Measurements from ENCODE around the gene SLC28A2.

DNA sequence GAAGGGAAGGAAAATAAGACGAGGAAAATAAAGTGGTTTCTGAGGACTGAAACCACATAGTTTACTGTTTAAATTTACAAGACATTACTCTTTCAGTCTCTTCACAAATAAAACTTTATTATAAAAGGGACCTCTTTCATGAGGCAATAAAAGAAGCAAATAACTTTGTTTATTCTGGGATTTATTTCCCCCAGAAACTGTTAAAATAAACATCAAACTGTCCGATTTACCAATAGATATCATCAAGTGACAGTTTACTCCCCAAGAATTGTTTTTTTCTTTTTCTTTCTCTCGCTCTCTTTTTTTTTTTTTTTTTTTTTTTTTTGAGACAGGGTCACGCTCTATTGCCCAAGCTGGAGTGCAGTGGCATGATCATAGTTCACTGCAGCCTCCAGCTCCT lies 54.1 kb downstream of the SLC28A2 start:
- TF ChIP-seq, protein P1, sequence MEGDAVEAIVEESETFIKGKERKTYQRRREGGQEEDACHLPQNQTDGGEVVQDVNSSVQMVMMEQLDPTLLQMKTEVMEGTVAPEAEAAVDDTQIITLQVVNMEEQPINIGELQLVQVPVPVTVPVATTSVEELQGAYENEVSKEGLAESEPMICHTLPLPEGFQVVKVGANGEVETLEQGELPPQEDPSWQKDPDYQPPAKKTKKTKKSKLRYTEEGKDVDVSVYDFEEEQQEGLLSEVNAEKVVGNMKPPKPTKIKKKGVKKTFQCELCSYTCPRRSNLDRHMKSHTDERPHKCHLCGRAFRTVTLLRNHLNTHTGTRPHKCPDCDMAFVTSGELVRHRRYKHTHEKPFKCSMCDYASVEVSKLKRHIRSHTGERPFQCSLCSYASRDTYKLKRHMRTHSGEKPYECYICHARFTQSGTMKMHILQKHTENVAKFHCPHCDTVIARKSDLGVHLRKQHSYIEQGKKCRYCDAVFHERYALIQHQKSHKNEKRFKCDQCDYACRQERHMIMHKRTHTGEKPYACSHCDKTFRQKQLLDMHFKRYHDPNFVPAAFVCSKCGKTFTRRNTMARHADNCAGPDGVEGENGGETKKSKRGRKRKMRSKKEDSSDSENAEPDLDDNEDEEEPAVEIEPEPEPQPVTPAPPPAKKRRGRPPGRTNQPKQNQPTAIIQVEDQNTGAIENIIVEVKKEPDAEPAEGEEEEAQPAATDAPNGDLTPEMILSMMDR (IDR thresholded peaks at IDR 0.05), result no peak
- no peak for TF ChIP-seq MXI1 (IDR thresholded peaks at IDR 0.05; ENCODE audit: low read depth, low read length)
- TF ChIP-seq EP300 (IDR thresholded peaks at IDR 0.05; ENCODE audit: borderline replicate concordance in 1 of 2, low read depth in 1 of 2, low read length in 1 of 2), result no peak
- TF ChIP-seq SIN3A (IDR thresholded peaks at IDR 0.05; ENCODE audit: borderline replicate concordance, low read depth, low read length), result no peak
- TF ChIP-seq, protein P2, sequence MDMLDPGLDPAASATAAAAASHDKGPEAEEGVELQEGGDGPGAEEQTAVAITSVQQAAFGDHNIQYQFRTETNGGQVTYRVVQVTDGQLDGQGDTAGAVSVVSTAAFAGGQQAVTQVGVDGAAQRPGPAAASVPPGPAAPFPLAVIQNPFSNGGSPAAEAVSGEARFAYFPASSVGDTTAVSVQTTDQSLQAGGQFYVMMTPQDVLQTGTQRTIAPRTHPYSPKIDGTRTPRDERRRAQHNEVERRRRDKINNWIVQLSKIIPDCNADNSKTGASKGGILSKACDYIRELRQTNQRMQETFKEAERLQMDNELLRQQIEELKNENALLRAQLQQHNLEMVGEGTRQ (IDR thresholded peaks at IDR 0.05; ENCODE audit: borderline replicate concordance, low read depth, low read length), result no peak
- no peak for TF ChIP-seq POLR2AphosphoS5 (IDR thresholded peaks at IDR 0.05; ENCODE audit: low read depth, low read length)
- no peak for TF ChIP-seq TCF12 (IDR thresholded peaks at IDR 0.05)
- TF ChIP-seq CHD2 (IDR thresholded peaks at IDR 0.05; ENCODE audit: low read length, partially characterized antibody), result no peak
- no peak for TF ChIP-seq EZH2phosphoT487 (IDR thresholded peaks at IDR 0.05; ENCODE audit: borderline replicate concordance, low read depth)
- TF ChIP-seq, protein P3, sequence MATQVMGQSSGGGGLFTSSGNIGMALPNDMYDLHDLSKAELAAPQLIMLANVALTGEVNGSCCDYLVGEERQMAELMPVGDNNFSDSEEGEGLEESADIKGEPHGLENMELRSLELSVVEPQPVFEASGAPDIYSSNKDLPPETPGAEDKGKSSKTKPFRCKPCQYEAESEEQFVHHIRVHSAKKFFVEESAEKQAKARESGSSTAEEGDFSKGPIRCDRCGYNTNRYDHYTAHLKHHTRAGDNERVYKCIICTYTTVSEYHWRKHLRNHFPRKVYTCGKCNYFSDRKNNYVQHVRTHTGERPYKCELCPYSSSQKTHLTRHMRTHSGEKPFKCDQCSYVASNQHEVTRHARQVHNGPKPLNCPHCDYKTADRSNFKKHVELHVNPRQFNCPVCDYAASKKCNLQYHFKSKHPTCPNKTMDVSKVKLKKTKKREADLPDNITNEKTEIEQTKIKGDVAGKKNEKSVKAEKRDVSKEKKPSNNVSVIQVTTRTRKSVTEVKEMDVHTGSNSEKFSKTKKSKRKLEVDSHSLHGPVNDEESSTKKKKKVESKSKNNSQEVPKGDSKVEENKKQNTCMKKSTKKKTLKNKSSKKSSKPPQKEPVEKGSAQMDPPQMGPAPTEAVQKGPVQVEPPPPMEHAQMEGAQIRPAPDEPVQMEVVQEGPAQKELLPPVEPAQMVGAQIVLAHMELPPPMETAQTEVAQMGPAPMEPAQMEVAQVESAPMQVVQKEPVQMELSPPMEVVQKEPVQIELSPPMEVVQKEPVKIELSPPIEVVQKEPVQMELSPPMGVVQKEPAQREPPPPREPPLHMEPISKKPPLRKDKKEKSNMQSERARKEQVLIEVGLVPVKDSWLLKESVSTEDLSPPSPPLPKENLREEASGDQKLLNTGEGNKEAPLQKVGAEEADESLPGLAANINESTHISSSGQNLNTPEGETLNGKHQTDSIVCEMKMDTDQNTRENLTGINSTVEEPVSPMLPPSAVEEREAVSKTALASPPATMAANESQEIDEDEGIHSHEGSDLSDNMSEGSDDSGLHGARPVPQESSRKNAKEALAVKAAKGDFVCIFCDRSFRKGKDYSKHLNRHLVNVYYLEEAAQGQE (IDR thresholded peaks at IDR 0.05; ENCODE audit: low read depth, low read length), result no peak
